Vagina (tissue), 2 donors: ENCODE results near the gene HRH2.

Experiments
- POLR2A ChIP-seq, 2 donors: fragments of 450-650 bp; IDR thresholded peaks; one replicate each; pipeline ENCODE4 v1.6.1; 2017; ENCODE audit warnings: antibody characterized with exemption in 2 of 2, mild to moderate bottlenecking in 2 of 2, moderate library complexity in 2 of 2
- TF ChIP-seq, protein P1 (sequence below), 3 experiments: fragments of 450-650 bp in 2 of 3; fragments of 200-600 bp in 1 of 3; sonication (generic) in 1 of 3; IDR thresholded peaks; one replicate each; pipeline ENCODE4 v1.5.1; 2017 to 2019; ENCODE audit warnings: antibody characterized with exemption in 3 of 3, mild to moderate bottlenecking in 2 of 3, moderate library complexity in 2 of 3

GRCh38 chr5:175652741-175653663 is 4.9 kb upstream of the HRH2 start:
- no peak for TF ChIP-seq POLR2A (IDR thresholded peaks at IDR 0.05)
- TF ChIP-seq, protein P1, sequence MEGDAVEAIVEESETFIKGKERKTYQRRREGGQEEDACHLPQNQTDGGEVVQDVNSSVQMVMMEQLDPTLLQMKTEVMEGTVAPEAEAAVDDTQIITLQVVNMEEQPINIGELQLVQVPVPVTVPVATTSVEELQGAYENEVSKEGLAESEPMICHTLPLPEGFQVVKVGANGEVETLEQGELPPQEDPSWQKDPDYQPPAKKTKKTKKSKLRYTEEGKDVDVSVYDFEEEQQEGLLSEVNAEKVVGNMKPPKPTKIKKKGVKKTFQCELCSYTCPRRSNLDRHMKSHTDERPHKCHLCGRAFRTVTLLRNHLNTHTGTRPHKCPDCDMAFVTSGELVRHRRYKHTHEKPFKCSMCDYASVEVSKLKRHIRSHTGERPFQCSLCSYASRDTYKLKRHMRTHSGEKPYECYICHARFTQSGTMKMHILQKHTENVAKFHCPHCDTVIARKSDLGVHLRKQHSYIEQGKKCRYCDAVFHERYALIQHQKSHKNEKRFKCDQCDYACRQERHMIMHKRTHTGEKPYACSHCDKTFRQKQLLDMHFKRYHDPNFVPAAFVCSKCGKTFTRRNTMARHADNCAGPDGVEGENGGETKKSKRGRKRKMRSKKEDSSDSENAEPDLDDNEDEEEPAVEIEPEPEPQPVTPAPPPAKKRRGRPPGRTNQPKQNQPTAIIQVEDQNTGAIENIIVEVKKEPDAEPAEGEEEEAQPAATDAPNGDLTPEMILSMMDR (IDR thresholded peaks at IDR 0.05), result no peak
